Stimulated activated CD8-positive, alpha-beta memory T cell treated with anti-CD3 and anti-CD28 coated beads, Interleukin-7, amount 100 ng/mL, for 48 hours (primary cell): Measurements from ENCODE around the gene FAF2.
"Not testable (repeated sequence)": the region's sequence is repeated elsewhere in the genome, so short reads cannot be mapped to it uniquely, and the experiment has no call there.

ENCODE experiments used
- DNase-seq, 2 donors: peaks; one replicate each; pipeline ENCODE4 v3.0.0-alpha.2; 2020; ENCODE audit warnings: low read depth in 1 of 2; ENCODE audit errors: extremely low read depth in 1 of 2

The FAF2 gene

GRCh38 chr5:176447978-176448608, at the start of gene FAF2:
Gene FAF2, plus strand, starts transcription at chr5:176448385. Its CDS starts 23 bp downstream, at chr5:176448408.
- DNase-seq, result peak; percentile 92 to 99

GRCh38 chr5:176400382-176401156, 47.6 kb upstream of the FAF2 start:
- DNase-seq, result no peak

- DNase-seq, result no peak
Observed at GRCh38 chr5:176401281-176402205, 46.6 kb upstream of the FAF2 start.

GRCh38 chr5:176405656-176406435, 42.3 kb upstream of the FAF2 start:
- DNase-seq, result no peak

GRCh38 chr5:176406436-176407052, 41.6 kb upstream of the FAF2 start:
- DNase-seq, result no peak

- DNase-seq, result no peak
Observed at GRCh38 chr5:176407456-176408251, 40.5 kb upstream of the FAF2 start.

GRCh38 chr5:176408252-176408573, 40.0 kb upstream of the FAF2 start:
- DNase-seq, result not testable (repeated sequence)

GRCh38 chr5:176408590-176408989, 39.6 kb upstream of the FAF2 start:
- no peak for DNase-seq

GRCh38 chr5:176409765-176410164, 38.4 kb upstream of the FAF2 start:
- no peak for DNase-seq

GRCh38 chr5:176410486-176411180, 37.6 kb upstream of the FAF2 start:
- DNase-seq, result no peak

- DNase-seq, result no peak
Observed at GRCh38 chr5:176412517-176413254, 35.5 kb upstream of the FAF2 start.

GRCh38 chr5:176413255-176413565, 35.0 kb upstream of the FAF2 start:
- DNase-seq, result no peak

- no peak for DNase-seq
Observed at GRCh38 chr5:176413709-176414191, 34.4 kb upstream of the FAF2 start.

GRCh38 chr5:176414704-176415103, 33.5 kb upstream of the FAF2 start:
- DNase-seq, result no peak

GRCh38 chr5:176415240-176415951, 32.8 kb upstream of the FAF2 start:
- no peak for DNase-seq

GRCh38 chr5:176415952-176416924, 31.9 kb upstream of the FAF2 start, which contains the start of gene CLTB:
Gene CLTB, minus strand, starts transcription at chr5:176416539. Its CDS starts 176 bp downstream, at chr5:176416363.
- peak; percentile 66 to 78 for DNase-seq
